Dedifferentiated amniotic fluid mesenchymal stem cell (primary cell): ENCODE results near the gene DKKL1.

Experiments used
- DNase-seq: peaks from one replicate; pipeline ENCODE4 v3.0.0-alpha.2; 2016; ENCODE audit errors: extremely low spot score

Gene DKKL1

DNA sequence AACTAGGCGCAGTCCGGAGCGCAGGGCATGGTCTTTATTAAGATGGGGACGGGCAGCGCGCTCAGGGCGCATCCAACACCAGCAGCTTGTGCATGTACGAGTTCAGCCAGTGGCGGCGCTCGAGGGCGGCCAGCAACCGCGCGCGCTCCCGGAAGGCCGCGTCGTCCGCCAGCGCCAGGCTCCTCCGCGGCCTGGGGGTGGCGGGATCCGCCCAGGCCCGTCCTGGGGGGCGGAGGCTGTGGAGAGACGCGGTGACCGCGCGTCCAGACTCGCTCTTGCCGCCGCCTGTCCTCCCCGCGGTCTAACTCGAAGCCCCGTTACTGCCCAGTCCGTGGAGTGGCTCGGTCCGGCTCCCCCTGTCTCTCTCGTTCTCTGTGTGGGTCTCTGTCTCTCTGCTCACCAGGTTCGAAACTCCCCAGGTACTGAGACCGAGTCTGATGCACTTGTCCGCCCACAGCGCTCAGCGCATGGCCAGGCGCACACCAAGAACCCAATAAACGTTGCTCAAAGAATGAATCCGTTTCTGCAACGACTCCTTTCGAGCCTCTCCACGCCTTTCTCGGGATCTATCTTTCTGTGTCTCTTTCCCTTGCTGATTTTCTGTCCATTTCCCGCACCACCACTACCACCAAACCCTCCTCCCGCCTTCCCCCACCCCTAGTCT, 58.9 kb downstream of the DKKL1 start:
- no peak for DNase-seq

DNA sequence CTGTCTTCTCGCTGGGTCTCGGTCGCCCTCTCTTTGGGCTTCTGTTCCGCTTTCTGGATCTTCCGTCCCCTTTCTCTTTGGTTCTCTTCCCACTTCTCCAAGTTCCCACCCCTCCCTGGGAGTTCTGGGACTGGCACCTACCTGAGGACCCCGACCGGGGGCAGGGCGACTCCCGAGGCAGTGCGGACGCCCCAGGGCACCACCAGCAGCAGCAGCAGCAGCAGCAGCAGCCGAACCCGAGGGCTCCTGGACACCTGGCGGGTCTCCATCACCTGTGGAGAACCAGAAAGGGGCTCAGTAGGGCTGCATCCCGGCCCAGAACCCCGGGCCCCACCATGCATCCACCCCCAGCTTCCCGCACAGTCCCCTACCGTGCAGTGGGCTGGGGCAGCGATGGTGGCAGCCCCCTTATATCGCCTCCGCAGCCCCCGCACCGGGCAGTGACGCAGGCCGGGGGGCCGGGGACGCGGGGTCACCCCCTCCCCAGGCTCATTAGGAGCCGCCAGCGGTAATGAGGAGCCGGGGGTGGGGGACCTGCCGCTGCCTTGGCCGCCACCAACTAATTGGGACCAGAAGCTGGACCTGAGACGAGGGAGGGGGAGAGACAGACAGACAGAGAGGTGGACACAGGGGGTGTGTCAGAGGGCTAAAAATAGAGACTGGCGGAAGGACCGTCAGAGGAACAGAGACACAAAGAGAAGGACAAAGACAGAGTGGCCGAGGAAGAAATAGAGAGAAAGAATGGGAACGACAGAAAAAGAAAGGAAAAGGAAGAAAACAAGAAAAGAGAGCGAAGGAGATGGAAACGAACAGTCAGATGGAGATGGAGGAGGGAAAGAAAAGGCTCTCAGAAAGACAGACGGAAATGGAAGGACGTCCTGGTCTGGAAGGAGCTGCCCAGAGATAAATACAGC, 59.7 kb downstream of the DKKL1 start, which contains the start of gene PTH2:
Gene PTH2, minus strand, starts transcription at position 371 of the 914 bp plus-strand sequence. Its CDS starts 102 bp downstream, at position 269.
- no peak for DNase-seq

DNA sequence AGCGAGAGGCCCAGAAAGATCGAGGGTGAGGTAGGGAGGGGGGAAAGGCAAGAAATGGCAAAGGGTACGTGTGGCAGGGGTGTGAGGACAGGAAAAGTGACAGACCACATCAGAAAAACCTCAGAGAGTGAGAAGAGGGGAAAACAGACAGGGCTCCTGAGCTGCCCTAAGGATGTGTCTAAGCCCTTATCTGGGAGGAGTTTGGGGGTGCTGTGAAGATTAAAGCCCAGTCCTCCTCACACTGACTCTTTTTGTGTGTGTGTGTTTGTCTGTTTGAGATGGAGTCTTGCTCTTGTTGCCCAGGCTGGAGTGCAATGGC, 60.3 kb downstream of the DKKL1 start:
- DNase-seq: no peak
